ENCODE data around the gene IFITM5. TPM values are rescaled to one million over a fixed set of nuclear protein-coding genes. Genes with fewer than 3 reads are reported as not detected.

The IFITM5 gene
- total RNA-seq, 1 experiment from 2014 or later: not detected

DNA sequence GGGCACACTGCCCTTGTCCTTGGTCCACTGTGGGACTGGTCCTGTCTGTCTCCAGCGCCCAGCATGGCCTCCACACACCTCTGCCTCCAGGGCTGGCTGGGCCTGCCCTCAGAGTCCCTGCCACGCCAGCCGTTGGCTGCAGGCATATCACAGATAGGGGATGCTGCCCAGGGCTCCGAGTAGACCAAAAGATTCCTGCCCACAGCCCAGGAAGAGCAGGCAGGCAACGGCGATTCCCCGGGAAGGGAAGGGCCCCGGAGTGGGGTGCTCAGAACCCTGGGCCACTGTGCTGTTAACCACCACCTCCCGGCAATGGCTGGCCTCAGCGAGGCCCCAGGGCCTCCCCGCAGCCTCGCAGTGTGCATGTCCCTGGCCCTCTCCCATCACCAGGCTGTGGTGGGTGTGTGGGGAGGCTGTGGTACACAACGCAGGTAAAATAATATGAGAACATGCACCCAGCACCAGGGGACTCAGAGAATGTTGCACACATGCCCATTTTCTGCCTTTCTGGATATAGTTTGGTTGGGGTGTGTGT lies 2.2 kb downstream of the IFITM5 start:
- no peaks in the 10 kb centered on the region for H3K9me3 ChIP-seq (replicated peaks)
- H3K36me3 ChIP-seq: no peaks in the 10 kb centered on the region
- DNase-seq: no peak
- H3K4me1 ChIP-seq: peaks cover 14% of the 10 kb centered on the region; the same call in 1 of the 2 replicates
- H3K27me3 ChIP-seq: no peaks in the 10 kb centered on the region
- no peak overlapping the region for H3K4me3 ChIP-seq
- H3K27ac ChIP-seq: no peak overlapping the region

DNA sequence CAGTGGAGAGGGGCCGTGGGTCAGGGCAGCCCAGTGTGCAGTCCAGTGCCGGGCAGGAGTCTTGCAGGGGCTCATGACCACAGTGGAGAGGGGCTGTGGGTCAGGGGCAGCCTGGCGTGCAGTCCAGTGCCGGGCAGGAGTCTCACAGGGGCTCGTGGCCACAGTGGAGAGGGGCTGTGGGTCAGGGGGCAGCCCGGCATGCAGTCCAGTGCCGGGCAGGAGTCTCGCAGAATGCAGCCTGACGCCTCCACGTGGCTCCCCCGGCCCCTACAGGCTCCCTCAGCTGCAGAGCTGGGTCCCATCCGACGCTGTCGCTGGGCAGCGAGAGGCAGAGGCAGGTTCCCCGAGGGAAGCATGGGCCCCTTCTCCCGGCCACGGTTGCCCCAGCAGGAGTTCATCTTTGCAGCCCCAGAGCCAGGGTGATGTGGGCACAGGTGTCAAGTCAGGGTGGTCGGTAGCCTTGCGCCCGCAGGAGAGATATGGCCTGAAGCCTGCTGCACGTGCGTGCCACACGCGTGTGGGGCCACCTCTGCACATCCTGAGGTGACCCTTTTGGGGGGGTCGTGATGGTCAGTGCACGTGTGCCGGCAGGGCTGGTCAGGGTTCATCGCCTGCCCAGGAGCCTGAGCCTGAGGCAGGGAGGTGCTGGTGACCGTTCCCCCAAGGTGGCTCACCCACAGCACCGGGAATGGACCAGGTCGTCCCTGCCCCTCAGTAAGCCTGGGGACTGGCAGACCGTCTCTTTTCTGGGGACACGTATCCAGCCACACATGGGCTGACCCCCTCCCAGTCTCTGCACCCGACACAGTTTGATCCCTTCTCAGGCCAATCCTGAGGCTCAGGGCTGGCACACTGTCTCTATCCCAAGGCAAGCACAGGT lies 2.9 kb downstream of the IFITM5 start:
- no peak for DNase-seq
- Histone ChIP-seq H3K4me1 (peaks cover 14% of the 10 kb centered on the region; the same call in 1 of the 2 replicates), H3K9me3 (replicated peaks) (no peaks in the 10 kb centered on the region), H3K36me3 (no peaks in the 10 kb centered on the region), H3K27me3 (no peaks in the 10 kb centered on the region), H3K4me3 (no peak overlapping the region), H3K27ac (no peak overlapping the region)

- Histone ChIP-seq H3K36me3 (no peaks in the 10 kb centered on the region), H3K27ac (no peak overlapping the region), H3K27me3 (no peaks in the 10 kb centered on the region), H3K9me3 (replicated peaks) (no peaks in the 10 kb centered on the region), H3K4me1 (peaks cover 14% of the 10 kb centered on the region; the same call in 1 of the 2 replicates), H3K4me3 (no peak overlapping the region)
- no peak for DNase-seq
Measured at GRCh38 chr11:295351-296170, 3.8 kb downstream of the IFITM5 start.

DNA sequence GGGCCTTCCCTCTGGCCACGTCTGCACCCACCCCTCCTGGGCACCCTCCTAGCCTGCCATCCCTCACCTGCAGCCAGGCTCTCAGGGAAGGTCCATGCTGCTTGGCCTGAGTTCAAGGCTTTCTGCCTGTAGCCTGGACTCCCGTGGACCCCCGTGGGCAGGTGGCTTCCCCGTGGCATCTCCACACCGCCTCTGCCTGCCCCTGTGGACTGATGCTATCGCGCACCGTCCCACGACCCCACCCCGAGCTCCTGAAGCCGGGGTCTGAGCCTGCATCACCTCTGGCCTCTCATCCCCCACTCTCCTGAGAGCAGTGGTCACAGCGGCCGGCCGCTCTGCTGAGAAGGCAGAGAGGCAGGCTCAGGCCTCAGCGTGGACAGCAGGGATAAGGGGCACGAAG lies 4.5 kb downstream of the IFITM5 start:
- peaks cover 8% of the 10 kb centered on the region; the same call in 1 of the 2 replicates for H3K4me1 ChIP-seq
- no peak overlapping the region for H3K4me3 ChIP-seq
- H3K27ac ChIP-seq: no peak overlapping the region
- H3K9me3 ChIP-seq (replicated peaks): no peaks in the 10 kb centered on the region
- H3K27me3 ChIP-seq: no peaks in the 10 kb centered on the region
- no peak for DNase-seq
- no peaks in the 10 kb centered on the region for H3K36me3 ChIP-seq

GRCh38 chr11:293852-294661 lies 5.3 kb downstream of the IFITM5 start:
- Histone ChIP-seq H3K36me3 (no peaks in the 10 kb centered on the region), H3K9me3 (replicated peaks) (no peaks in the 10 kb centered on the region), H3K27ac (no peak overlapping the region), H3K4me3 (no peak overlapping the region), H3K4me1 (peaks cover 7% of the 10 kb centered on the region; the same call in 1 of the 2 replicates), H3K27me3 (no peaks in the 10 kb centered on the region)
- no peak for DNase-seq

GRCh38 chr11:293271-293851 lies 6.0 kb downstream of the IFITM5 start:
- no peak for DNase-seq
- H3K27me3 ChIP-seq: peaks cover under 1% of the 10 kb centered on the region
- H3K9me3 ChIP-seq (replicated peaks): no peaks in the 10 kb centered on the region
- no peaks in the 10 kb centered on the region for H3K36me3 ChIP-seq
- H3K4me3 ChIP-seq: no peak overlapping the region
- peaks cover 7% of the 10 kb centered on the region; the same call in 1 of the 2 replicates for H3K4me1 ChIP-seq
- H3K27ac ChIP-seq: no peak overlapping the region

DNA sequence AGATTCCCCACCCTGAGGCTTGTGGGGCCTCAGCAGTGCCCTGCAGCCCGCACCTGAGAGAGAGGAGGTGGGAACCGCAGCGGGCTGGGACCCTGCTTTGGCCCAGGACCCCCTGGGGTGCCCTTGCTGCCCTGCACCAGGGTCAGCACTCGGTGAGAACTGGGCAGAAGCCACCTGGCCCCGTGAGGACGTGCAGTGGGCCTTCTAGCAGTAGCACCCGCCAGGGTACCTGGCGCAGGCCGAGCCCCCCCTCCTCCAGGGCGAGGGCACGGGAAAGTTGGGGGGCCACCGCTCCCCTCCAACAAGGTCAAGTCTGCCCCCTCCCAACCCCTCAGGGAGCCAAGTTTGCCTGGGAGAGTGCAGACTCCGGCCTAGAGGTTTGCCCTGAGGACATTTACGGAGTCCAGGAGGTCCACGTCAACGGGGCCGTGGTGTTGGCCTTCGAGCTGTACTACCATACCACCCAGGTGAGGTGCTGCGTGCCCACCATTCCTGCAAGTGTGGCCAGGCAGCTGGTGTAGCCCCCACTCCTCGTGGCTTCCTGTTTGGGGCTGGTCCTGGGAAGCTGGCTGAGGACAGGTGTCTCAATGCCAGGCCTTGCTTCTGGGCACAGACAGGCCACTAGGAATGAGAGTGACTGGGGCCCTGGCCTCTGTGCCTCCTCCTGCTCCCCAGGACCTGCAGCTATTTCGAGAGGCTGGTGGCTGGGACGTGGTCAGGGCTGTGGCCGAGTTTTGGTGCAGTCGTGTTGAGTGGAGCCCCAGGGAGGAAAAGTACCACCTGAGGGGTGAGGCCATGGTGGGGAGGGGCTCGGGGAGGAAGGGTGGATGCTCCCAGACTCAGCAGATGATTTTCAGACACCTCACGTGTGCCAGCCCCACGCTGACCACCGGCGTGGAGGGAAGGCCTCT lies 6.9 kb downstream of the IFITM5 start:
- DNase-seq: no peak
- Histone ChIP-seq H3K27me3 (peaks cover 7% of the 10 kb centered on the region), H3K4me3 (no peak overlapping the region), H3K4me1 (no peaks in the 10 kb centered on the region), H3K36me3 (no peaks in the 10 kb centered on the region), H3K27ac (no peak overlapping the region), H3K9me3 (replicated peaks) (no peaks in the 10 kb centered on the region)

DNA sequence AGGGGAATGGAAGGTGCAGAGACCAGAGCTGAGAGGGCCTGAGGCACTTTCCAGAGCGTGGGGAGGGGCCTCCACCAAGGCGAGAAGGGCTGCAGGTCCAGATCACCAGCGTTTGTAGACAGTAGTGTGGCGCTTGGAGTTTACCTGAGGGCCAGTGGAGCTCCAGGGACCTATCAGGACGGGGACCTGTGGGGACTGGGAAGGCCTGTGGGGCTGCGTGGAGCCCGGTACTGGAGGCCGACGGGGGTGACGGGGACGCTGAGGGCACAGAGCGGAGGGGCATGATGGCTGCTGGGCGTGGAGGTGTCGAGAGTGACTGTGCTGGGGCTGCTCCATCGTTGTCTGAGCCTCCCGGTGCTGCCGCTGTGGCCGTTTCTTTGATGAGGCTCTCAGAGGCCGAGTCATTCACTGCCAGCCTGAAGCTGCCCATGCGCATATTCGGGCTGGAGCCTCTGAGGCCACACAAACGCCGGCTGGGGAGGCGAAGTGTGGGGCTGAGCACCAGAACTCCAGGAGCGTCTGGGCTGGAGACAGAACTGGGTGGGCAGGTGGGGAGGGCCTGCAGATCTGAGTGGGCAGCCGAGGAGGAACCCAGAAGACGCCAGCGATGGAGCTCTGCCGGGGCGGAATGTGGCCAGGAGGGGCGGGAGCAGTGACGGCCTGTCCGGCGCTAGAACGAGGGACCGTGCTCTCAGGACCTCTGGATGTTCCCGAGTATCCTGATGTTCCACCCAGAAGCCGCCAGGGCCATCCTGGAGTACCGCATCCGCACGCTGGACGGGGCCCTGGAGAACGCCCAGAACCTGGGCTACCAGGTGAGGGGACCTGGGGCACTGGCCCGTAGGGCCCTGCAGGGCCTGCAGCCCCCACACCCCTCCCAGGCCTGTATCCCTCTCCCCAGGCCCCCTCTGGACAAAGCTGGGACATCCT lies 7.8 kb downstream of the IFITM5 start:
- DNase-seq: no peak
- no peaks in the 10 kb centered on the region for H3K9me3 ChIP-seq (replicated peaks)
- H3K27ac ChIP-seq: no peak overlapping the region
- peaks cover 7% of the 10 kb centered on the region for H3K27me3 ChIP-seq
- no peaks in the 10 kb centered on the region for H3K36me3 ChIP-seq
- H3K4me1 ChIP-seq: no peaks in the 10 kb centered on the region
- no peak overlapping the region for H3K4me3 ChIP-seq

GRCh38 chr11:290621-291231 lies 8.6 kb downstream of the IFITM5 start:
- no peak for DNase-seq
- Histone ChIP-seq H3K27ac (no peak overlapping the region), H3K4me3 (no peak overlapping the region), H3K9me3 (replicated peaks) (no peaks in the 10 kb centered on the region), H3K27me3 (peaks cover 7% of the 10 kb centered on the region), H3K4me1 (no peaks in the 10 kb centered on the region), H3K36me3 (no peaks in the 10 kb centered on the region)

GRCh38 chr11:289712-290620 lies 9.4 kb downstream of the IFITM5 start:
- Histone ChIP-seq H3K27ac (no peak overlapping the region), H3K9me3 (replicated peaks) (no peaks in the 10 kb centered on the region), H3K4me1 (peaks cover under 1% of the 10 kb centered on the region; the same call in 1 of the 2 replicates), H3K4me3 (peak overlapping the region; percentile 41), H3K36me3 (no peaks in the 10 kb centered on the region), H3K27me3 (peaks cover 15% of the 10 kb centered on the region)
- no peak for DNase-seq

GRCh38 chr11:289398-289711 lies 10.0 kb downstream of the IFITM5 start:
- Histone ChIP-seq H3K9me3 (replicated peaks) (no peaks in the 10 kb centered on the region), H3K4me1 (peaks cover 6% of the 10 kb centered on the region; the same call in 1 of the 2 replicates), H3K4me3 (peak overlapping the region; percentile 41), H3K27me3 (peaks cover 21% of the 10 kb centered on the region), H3K27ac (no peak overlapping the region), H3K36me3 (no peaks in the 10 kb centered on the region)
- no peak for DNase-seq

All from SJCRH30 (cell line).